ENCODE results near the gene SLC24A4.

The SLC24A4 gene

GRCh38 chr14:92316937-92317336 is 6.0 kb upstream of the SLC24A4 start:
- DNase-seq, result no peak

GRCh38 chr14:92317511-92317910 is 5.5 kb upstream of the SLC24A4 start:
- no peak for DNase-seq

- DNase-seq, result no peak
Measured at GRCh38 chr14:92321701-92322100, 1.3 kb upstream of the SLC24A4 start.

- DNase-seq, result no peak
Measured at GRCh38 chr14:92322516-92322915, 449 bp upstream of the SLC24A4 start.

GRCh38 chr14:92323916-92324818 is 1.2 kb downstream of the SLC24A4 start:
- DNase-seq, result no peak

- no peak for DNase-seq
Measured at GRCh38 chr14:92325835-92326234, 2.9 kb downstream of the SLC24A4 start.

- no peak for DNase-seq
Measured at GRCh38 chr14:92328664-92329255, 5.8 kb downstream of the SLC24A4 start.

- DNase-seq, result no peak
Measured at GRCh38 chr14:92334050-92334449, 11.1 kb downstream of the SLC24A4 start.

- no peak for DNase-seq
Measured at GRCh38 chr14:92336363-92336762, 13.4 kb downstream of the SLC24A4 start.

GRCh38 chr14:92339426-92339825 is 16.5 kb downstream of the SLC24A4 start:
- no peak for DNase-seq

- no peak for DNase-seq
Measured at GRCh38 chr14:92340071-92340470, 17.1 kb downstream of the SLC24A4 start.

GRCh38 chr14:92340931-92341330 is 18.0 kb downstream of the SLC24A4 start:
- DNase-seq, result no peak

- DNase-seq, result no peak
Measured at GRCh38 chr14:92341791-92342190, 18.8 kb downstream of the SLC24A4 start.

- peak; percentile 49 for DNase-seq
Measured at GRCh38 chr14:92348154-92348553, 25.2 kb downstream of the SLC24A4 start.

- no peak for DNase-seq
Measured at GRCh38 chr14:92351750-92352149, 28.8 kb downstream of the SLC24A4 start.

GRCh38 chr14:92352158-92352985 is 29.4 kb downstream of the SLC24A4 start:
- DNase-seq, result no peak

GRCh38 chr14:92353447-92353846 is 30.5 kb downstream of the SLC24A4 start:
- DNase-seq, result no peak

- no peak for DNase-seq
Measured at GRCh38 chr14:92356677-92357076, 33.7 kb downstream of the SLC24A4 start.

- DNase-seq, result no peak
Measured at GRCh38 chr14:92360651-92361370, 37.8 kb downstream of the SLC24A4 start.

- DNase-seq, result peak; percentile 65
Measured at GRCh38 chr14:92362781-92363235, 39.8 kb downstream of the SLC24A4 start.

GRCh38 chr14:92366237-92366636 is 43.3 kb downstream of the SLC24A4 start:
- no peak for DNase-seq

GRCh38 chr14:92368001-92368400 is 45.0 kb downstream of the SLC24A4 start:
- no peak for DNase-seq

- no peak for DNase-seq
Measured at GRCh38 chr14:92369097-92369496, 46.1 kb downstream of the SLC24A4 start.

Data from NCI-H1105 (cell line).